ENCODE data around the gene NDNF. TPM values are rescaled to one million over a fixed set of nuclear protein-coding genes. Genes with fewer than 3 reads are reported as not detected.

Gene NDNF
- total RNA-seq, 4 donors from 2014 or later: 1.6 to 5.4 (median 4.5) TPM

DNA sequence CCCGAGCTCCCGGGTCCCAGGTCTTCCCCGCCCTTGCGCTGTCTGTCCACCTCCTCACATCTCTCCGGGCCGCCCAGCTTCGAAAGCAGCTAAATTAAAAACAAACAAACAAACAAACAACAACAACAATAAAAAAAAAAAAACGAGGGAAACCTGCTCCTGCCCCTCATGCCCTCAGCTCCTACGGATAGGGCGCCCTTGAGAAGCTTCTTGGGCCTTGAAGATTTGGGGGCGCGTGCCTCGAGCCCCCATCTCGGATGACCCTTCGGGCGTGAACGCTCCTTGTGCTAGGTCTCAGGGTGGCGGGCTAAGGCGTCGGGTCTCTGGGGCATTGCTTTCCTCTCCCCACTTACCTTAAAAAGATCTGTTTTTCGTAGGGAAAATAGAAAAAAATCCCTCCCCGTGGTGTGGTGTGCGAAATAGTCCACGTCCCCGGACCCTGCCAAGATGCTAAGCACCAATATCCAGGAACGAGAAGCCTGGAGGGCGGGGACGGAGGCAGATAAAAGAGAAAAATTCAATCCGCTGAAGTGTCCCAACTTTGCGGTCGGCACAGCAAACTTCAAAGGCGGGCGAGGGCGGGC lies 603 bp downstream of the NDNF start:
- Histone ChIP-seq H3K36me3 (no peaks in the 10 kb centered on the region), H3K9me3 (no peaks in the 10 kb centered on the region), H3K27ac (peak overlapping the region; percentile 52), H3K4me1 (peaks cover 21% of the 10 kb centered on the region), H3K4me3 (peak overlapping the region; percentile 63), H3K27me3 (peaks cover 29% of the 10 kb centered on the region)
- DNase-seq (ENCODE audit: low spot score in 2 of 2): peak in 1 of 2 donors; percentile 60
- 2% methylated on average over 34 of the region's 34 CpGs for WGBS
- TF ChIP-seq POLR2AphosphoS5 (IDR thresholded peaks at IDR 0.05) (no peak), EP300 (IDR thresholded peaks at IDR 0.05) (no peak), POLR2A (IDR thresholded peaks at IDR 0.05) (no peak)
- TF ChIP-seq, protein P1, sequence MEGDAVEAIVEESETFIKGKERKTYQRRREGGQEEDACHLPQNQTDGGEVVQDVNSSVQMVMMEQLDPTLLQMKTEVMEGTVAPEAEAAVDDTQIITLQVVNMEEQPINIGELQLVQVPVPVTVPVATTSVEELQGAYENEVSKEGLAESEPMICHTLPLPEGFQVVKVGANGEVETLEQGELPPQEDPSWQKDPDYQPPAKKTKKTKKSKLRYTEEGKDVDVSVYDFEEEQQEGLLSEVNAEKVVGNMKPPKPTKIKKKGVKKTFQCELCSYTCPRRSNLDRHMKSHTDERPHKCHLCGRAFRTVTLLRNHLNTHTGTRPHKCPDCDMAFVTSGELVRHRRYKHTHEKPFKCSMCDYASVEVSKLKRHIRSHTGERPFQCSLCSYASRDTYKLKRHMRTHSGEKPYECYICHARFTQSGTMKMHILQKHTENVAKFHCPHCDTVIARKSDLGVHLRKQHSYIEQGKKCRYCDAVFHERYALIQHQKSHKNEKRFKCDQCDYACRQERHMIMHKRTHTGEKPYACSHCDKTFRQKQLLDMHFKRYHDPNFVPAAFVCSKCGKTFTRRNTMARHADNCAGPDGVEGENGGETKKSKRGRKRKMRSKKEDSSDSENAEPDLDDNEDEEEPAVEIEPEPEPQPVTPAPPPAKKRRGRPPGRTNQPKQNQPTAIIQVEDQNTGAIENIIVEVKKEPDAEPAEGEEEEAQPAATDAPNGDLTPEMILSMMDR (IDR thresholded peaks at IDR 0.05): no peak

DNA sequence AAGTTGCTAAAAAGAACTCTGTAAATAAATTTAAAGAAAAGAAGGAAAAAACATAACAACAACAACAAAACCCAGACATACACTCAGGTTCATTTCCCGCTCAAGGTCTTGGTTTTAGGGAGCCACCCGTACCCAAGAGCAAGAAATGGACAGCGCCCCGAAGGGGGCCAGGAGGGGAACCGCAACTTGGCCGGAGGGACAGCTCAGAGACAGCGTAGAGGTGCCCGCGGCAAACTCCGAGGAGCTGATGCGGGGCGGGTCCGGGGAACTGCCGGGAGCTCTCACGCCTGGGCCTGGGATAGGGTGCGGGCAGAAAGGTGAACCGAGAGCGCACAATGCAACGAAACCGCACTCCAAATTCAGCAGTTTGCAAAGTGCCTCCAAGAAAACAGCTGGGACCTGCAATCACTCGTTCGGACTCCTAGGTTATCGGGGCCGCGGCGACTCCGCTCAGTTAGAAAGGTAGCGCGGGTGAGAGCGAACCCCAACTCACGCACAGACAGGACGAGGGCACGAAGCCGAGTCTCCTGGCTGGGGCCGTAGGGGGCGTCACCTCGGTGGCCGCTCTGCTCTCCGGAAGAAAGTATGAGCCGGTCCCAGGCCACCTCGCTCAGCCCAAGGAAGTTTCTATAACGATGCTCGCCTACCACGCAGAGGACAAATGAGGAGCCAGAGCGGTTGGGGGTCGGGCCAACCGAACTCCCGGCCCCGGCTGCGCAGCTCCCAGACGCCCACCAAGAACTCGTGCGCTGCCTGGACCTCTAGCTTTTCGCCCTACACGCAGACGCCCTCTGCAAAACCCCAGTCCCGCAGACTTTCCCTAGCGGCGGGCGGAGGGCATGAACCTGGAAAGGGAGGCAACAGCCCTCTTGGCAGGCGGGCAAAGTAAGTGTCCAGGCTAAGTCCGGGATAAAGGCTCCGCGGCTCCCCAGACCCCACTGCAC lies 1.4 kb downstream of the NDNF start:
- peak; percentile 68 to 82 for DNase-seq (ENCODE audit: low spot score in 2 of 2)
- H3K27ac ChIP-seq: peak overlapping the region; percentile 52
- no peaks in the 10 kb centered on the region for H3K9me3 ChIP-seq
- no peak for TF ChIP-seq POLR2AphosphoS5 (IDR thresholded peaks at IDR 0.05)
- TF ChIP-seq, protein P1 (IDR thresholded peaks at IDR 0.05): peak in 1 of 2 donors; percentile 29
- no peak for TF ChIP-seq POLR2A (IDR thresholded peaks at IDR 0.05)
- peaks cover 21% of the 10 kb centered on the region for H3K4me1 ChIP-seq
- H3K36me3 ChIP-seq: no peaks in the 10 kb centered on the region
- H3K4me3 ChIP-seq: peak overlapping the region; percentile 63
- 2% methylated on average over 57 of the region's 64 CpGs for WGBS
- H3K27me3 ChIP-seq: peaks cover 29% of the 10 kb centered on the region

DNA sequence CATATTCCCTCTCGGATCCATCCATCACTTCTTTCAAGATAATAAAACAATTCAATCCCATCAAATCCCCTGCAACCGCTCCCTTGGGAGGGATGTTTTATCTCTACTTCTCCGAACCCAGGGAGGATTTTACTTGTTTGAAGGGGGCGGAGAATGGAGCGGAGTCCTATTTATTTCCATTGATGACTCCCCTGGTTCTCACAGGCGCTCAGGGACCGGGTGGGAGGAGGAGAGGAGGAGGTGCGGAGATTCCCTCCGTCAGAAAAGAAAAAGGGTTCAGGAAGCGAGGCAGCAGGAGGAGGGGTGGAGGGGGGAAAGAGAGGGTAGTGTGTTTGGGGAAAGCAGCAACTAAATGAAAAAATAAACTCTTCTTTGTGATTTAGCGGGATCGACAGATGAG lies 2.1 kb downstream of the NDNF start:
- H3K9me3 ChIP-seq: no peaks in the 10 kb centered on the region
- peaks cover 29% of the 10 kb centered on the region for H3K27me3 ChIP-seq
- H3K4me1 ChIP-seq: peaks cover 21% of the 10 kb centered on the region
- peak overlapping the region; percentile 63 for H3K4me3 ChIP-seq
- H3K27ac ChIP-seq: no peak overlapping the region
- WGBS: 39% methylated on average over 12 of the region's 12 CpGs
- TF ChIP-seq EP300 (IDR thresholded peaks at IDR 0.05) (no peak), POLR2AphosphoS5 (IDR thresholded peaks at IDR 0.05) (no peak), POLR2A (IDR thresholded peaks at IDR 0.05) (no peak)
- TF ChIP-seq, protein P1 (IDR thresholded peaks at IDR 0.05): no peak
- no peak for DNase-seq (ENCODE audit: low spot score in 2 of 2)
- no peaks in the 10 kb centered on the region for H3K36me3 ChIP-seq

DNA sequence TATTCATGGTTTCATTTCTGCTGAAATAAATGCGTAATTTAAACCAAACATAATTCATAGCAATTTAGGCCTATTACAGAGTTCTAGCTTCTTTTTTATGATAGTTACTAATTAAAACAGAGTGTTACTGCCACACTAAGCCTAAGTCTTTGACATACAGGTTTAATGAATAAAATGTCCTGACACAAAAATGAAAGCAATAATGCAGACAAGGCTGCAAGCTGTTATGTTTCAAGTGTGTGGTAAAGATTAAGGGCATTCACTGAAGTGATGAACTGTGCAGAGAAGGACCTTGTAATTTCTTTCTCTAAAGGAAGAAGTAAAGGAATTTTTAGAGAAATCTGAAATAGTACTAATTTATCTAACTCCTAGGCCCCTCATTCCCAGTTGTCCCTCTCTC lies 2.9 kb downstream of the NDNF start:
- Histone ChIP-seq H3K27ac (no peak overlapping the region), H3K9me3 (no peaks in the 10 kb centered on the region), H3K36me3 (no peaks in the 10 kb centered on the region), H3K4me3 (peak overlapping the region; percentile 63), H3K4me1 (peaks cover 21% of the 10 kb centered on the region), H3K27me3 (peaks cover 29% of the 10 kb centered on the region)
- WGBS: 64% methylated on average over 1 of the region's 1 CpG
- no peak for TF ChIP-seq EP300 (IDR thresholded peaks at IDR 0.05)
- TF ChIP-seq POLR2AphosphoS5 (IDR thresholded peaks at IDR 0.05): no peak
- no peak for TF ChIP-seq POLR2A (IDR thresholded peaks at IDR 0.05)
- TF ChIP-seq, protein P1 (IDR thresholded peaks at IDR 0.05): no peak
- DNase-seq (ENCODE audit: low spot score in 2 of 2): no peak

DNA sequence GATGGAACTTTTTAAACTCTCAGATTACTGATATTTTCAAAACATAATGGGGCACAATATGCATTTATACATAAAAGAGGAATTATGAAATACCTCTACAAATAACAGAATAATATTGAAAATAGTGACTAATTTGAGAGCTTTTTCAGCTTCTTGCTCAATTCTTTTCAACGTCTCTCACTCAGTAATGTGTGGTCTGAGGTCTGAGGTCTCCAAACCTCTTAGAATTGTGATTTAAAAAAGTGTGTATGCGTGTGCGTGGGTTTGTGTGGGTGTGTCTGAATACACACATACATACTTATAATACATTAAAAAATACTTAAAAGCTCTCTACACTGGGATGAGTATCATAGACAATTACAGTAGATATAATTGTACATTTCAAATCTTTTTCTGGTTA lies 7.9 kb downstream of the NDNF start:
- no peaks in the 10 kb centered on the region for H3K36me3 ChIP-seq
- TF ChIP-seq EP300 (IDR thresholded peaks at IDR 0.05): no peak
- TF ChIP-seq POLR2AphosphoS5 (IDR thresholded peaks at IDR 0.05): no peak
- TF ChIP-seq, protein P1 (IDR thresholded peaks at IDR 0.05): no peak
- no peak for TF ChIP-seq POLR2A (IDR thresholded peaks at IDR 0.05)
- H3K27me3 ChIP-seq: peaks cover 4% of the 10 kb centered on the region
- H3K4me1 ChIP-seq: no peaks in the 10 kb centered on the region
- WGBS: 78% methylated on average over 3 of the region's 3 CpGs
- no peak overlapping the region for H3K4me3 ChIP-seq
- no peak for DNase-seq (ENCODE audit: low spot score in 2 of 2)
- H3K27ac ChIP-seq: no peak overlapping the region
- no peaks in the 10 kb centered on the region for H3K9me3 ChIP-seq

Data from suprapubic skin (tissue), 4 donors.